OCI-LY7 (cell line): Measurements from ENCODE around the gene LLGL1.

Experiments used
- EZH2phosphoT487 ChIP-seq: fragments of 200-600 bp; sonication (generic); IDR thresholded peaks from 2 replicates; pipeline ENCODE4 v1.6.1; 2018; ENCODE audit warnings: low read depth, borderline replicate concordance, mild to moderate bottlenecking, mixed run types, antibody characterized with exemption, low read length, moderate library complexity, mixed read lengths
- TF ChIP-seq, protein P1 (sequence below): fragments of 200-600 bp; sonication (generic); conservative IDR thresholded peaks from 2 replicates; pipeline ENCODE4 v1.5.1; 2014; ENCODE audit warnings: mild to moderate bottlenecking, antibody characterized with exemption, low read length, moderate library complexity, mixed read lengths

DNA sequence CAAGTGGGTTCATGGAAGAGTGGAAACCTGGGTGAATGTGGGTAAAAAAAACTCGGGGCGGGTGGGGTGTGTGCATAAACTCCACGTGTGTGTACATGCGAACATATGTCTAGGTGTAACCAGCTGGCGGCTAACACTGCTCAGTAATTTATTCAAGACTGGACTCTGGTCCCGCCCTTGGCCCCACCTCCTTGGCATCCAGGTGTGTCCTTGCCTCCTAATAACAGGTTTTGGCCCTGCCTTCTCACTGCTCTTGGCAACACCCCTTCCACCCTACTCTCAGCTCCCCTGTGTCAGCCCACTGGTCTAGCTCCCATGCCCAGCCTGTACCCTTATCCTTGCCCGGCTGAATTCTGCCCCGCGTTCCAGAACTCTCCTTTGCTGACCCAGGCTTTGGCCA, 24.8 kb downstream of the LLGL1 start:
- TF ChIP-seq, protein P1, sequence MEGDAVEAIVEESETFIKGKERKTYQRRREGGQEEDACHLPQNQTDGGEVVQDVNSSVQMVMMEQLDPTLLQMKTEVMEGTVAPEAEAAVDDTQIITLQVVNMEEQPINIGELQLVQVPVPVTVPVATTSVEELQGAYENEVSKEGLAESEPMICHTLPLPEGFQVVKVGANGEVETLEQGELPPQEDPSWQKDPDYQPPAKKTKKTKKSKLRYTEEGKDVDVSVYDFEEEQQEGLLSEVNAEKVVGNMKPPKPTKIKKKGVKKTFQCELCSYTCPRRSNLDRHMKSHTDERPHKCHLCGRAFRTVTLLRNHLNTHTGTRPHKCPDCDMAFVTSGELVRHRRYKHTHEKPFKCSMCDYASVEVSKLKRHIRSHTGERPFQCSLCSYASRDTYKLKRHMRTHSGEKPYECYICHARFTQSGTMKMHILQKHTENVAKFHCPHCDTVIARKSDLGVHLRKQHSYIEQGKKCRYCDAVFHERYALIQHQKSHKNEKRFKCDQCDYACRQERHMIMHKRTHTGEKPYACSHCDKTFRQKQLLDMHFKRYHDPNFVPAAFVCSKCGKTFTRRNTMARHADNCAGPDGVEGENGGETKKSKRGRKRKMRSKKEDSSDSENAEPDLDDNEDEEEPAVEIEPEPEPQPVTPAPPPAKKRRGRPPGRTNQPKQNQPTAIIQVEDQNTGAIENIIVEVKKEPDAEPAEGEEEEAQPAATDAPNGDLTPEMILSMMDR: no peak
- TF ChIP-seq EZH2phosphoT487: no peak
